Left hindlimb (tissue), 1 donor: ENCODE results near the gene G0S2.

Experiments
- DNase-seq: peaks from one replicate; pipeline ENCODE4 v3.0.0-alpha.2; 2018

G0S2 gene

GRCh38 chr1:209721323-209721722 lies 46.1 kb downstream of the G0S2 start:
- no peak for DNase-seq

- DNase-seq = no peak
Measured at GRCh38 chr1:209723265-209723664, 48.1 kb downstream of the G0S2 start.

- DNase-seq = no peak
Measured at GRCh38 chr1:209723756-209724693, 48.8 kb downstream of the G0S2 start.
